KOPT-K1 (cell line): ENCODE results near the gene NTSR1.
"Not testable (repeated sequence)": the region's sequence is repeated elsewhere in the genome, so short reads cannot be mapped to it uniquely, and the experiment has no call there.

ENCODE experiments used
- H3K27ac ChIP-seq: fragments of 200-600 bp; sonication (generic); 2 replicates; pipeline ENCODE4 v1.5.1; 2016; ENCODE audit warnings: antibody characterized with exemption, mild to moderate bottlenecking, low read depth, low read length; ENCODE audit not compliant: poor library complexity, severe bottlenecking
- H3K36me3 ChIP-seq: fragments of 200-600 bp; sonication (generic); 2 replicates; pipeline ENCODE4 v1.5.1; 2017; ENCODE audit warnings: antibody characterized with exemption, mild to moderate bottlenecking, low read length, moderate library complexity; ENCODE audit not compliant: insufficient read depth
- H3K9me3 ChIP-seq: fragments of 200-600 bp; sonication (generic); 2 replicates; pipeline ENCODE4 v1.5.1; 2017; ENCODE audit warnings: antibody characterized with exemption, low read length, mild to moderate bottlenecking; ENCODE audit not compliant: insufficient read depth, poor library complexity, severe bottlenecking

The NTSR1 gene

DNA sequence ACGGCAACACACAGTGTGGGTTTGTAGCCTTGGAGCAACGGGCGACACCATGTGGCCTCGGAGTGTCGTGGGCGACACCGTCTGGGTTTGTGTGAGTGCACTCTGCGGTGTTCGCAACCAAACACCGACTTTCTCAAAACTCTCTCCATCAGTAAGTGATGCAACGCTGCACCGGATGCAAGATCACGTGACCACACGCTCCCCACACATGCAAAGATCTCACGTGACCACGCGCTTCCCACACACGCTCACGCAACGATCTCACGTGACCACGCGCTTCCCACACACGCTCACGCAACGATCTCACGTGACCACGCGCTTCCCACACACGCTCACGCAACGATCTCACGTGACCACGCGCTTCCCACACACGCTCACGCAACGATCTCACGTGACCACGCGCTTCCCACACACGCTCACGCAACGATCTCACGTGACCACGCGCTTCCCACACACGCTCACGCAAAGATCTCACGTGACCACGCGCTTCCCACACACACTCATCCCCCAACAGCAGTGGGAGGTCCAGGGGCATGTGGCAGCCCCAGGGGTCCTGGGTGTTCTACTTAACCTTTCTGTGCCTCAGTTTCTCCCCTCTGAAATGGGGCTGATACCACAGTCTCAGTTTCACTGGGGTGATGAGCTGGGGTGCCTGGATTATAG lies 24.8 kb upstream of the NTSR1 start:
- H3K27ac ChIP-seq, H3K36me3 ChIP-seq: not testable (repeated sequence)
- peaks cover 14% of the 10 kb centered on the region for H3K9me3 ChIP-seq

DNA sequence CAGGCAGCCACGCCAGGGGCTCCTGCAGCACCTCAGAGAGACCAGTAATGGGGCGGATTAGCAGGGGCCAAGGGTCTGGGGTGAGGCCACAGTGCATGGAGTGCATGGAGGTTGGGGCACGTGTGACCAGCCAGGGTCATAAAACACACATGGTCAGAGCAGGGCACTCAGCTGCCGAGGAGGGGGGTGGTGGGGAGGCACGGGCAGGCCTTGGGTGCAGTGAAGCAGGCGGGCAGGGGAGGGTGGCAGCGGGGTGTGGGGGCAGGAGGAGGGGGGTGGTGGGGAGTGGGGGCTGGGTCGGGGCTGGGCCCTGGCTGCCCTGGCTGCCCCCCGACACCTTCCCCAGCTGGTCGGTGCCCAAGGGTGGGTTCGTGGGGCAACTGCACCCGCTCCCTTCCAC lies 23.7 kb upstream of the NTSR1 start:
- Histone ChIP-seq H3K27ac (no peak overlapping the region), H3K36me3 (no peaks in the 10 kb centered on the region), H3K9me3 (peaks cover 8% of the 10 kb centered on the region)

DNA sequence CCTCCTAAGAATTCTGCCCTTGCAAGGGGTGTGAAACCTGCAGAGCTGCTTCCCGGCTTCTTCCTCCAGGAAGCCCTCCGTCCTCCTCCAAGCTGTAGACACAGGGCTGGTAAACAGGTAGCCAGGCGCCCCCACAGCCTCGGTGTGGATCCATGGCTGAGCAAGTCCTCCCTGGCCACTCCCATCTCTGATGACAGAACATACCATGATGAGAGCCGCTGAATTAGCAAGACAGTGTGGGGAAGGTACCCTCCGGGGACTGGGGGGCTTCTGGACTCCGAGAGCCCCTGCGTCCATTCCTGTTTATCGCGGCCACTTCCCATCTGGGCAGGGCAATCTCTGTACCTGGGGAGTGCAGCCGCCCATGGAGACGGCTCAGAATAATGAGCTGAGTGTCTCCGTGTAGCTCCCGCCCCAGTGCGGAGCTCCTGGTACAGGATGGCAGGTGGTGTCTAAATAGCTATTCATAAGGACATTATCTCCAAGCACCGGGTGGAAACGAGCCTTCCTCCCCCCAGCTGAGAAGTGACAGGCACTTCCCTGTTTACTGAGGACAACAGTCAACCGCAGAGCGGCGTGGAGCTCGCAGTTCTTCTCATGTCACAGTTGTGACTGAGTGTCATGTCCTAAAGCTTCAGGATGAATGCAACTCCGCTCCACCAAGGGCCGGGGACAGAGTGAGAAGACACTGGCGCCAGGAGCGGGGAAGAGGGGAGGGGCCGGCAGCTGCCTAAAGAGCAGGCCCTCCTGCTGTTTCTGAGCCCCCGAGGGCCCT lies 22.7 kb upstream of the NTSR1 start:
- Histone ChIP-seq H3K27ac (no peak overlapping the region), H3K9me3 (no peaks in the 10 kb centered on the region), H3K36me3 (no peaks in the 10 kb centered on the region)

DNA sequence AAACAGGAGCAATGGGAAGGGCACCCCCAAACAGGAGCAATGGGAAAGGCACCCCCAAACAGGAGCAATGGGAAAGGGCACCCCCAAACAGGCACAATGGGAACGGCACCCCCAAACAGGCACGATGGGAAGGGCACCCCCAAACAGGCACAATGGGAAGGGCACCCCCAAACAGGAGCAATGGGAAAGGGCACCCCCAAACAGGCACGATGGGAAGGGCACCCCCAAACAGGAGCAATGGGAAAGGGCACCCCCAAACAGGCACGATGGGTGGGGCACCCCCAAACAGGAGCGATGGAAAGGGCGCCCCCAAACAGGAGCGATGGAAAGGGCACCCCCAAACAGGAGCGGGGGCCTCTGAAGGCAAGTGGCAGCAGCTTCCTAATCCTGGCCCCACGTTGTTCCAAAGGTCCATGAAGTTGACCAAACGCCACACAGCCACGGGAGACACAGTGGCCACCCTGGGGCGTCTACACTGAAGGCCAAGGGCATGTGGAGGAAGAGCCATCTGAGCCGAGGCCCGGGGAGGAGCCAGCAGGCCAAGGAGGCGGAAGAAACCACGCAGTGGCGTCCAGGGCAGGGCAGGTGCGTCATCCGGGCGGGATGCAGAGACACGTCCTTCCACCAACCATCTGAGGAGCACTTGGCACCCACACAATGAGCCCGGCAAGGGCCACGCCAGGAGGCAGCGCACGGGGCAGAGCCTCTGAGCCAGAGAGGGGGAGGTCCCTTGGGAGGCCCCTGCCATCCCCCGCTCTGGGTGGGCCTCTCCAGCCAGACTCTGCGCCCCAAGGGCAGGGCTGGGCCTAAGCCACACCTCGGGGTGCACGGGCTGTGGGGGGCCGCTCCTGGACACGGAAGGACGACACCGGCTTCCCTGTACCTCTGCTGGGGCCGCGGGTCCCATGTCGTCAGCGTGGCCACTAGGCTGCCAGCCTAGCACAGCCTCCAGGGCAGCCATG lies 21.5 kb upstream of the NTSR1 start:
- Histone ChIP-seq H3K9me3 (no peaks in the 10 kb centered on the region), H3K36me3 (no peaks in the 10 kb centered on the region), H3K27ac (no peak overlapping the region)

DNA sequence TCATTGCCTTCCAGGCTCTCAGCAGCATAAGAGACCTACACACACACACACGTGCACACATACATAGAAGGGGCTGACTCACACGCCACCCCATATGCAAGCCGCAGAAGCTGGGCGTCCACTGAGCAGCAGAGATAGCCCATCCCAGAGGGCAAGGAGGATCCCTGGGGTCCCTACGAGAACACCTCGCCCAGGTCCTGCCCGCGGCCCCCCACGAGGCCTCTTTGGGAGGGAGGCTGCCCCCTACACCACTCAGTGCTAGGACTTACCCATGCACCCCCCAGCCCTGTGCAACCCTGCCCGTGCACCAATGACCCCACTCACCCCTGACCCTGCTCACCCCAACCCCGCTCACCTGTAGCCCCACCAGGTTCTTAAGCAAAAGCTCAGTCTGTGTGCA lies 20.6 kb upstream of the NTSR1 start:
- Histone ChIP-seq H3K27ac (no peak overlapping the region), H3K36me3 (no peaks in the 10 kb centered on the region), H3K9me3 (no peaks in the 10 kb centered on the region)

DNA sequence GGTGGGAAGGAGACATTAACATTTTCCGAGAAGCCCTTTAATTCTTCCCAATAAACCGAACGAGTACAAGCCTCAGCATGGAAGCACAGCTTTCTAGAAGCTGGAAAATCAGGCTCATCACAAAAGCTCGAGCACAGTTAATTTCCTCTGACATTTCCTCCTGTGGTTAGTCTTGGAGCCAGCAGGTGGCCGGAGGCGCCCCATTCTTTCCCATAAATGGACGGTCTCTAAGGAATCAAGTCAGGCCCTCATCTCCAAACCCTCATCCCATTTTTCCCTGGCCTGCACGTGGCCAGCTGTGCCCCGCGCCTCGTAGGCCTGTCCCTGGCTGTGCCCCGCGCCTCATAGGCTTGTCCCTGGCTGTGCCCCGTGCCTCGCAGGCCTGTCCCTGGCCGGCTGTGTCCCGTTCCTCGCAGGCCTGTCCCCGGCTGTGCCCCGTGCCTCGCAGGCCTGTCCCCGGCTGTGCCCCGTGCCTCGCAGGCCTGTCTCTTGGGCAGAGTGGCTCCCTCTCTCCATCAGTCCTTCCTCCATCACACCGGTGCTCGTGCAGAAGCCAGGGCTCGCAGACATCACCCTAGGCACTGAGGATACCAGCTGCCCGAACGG lies 19.7 kb upstream of the NTSR1 start:
- H3K9me3 ChIP-seq: no peaks in the 10 kb centered on the region
- no peaks in the 10 kb centered on the region for H3K36me3 ChIP-seq
- no peak overlapping the region for H3K27ac ChIP-seq

DNA sequence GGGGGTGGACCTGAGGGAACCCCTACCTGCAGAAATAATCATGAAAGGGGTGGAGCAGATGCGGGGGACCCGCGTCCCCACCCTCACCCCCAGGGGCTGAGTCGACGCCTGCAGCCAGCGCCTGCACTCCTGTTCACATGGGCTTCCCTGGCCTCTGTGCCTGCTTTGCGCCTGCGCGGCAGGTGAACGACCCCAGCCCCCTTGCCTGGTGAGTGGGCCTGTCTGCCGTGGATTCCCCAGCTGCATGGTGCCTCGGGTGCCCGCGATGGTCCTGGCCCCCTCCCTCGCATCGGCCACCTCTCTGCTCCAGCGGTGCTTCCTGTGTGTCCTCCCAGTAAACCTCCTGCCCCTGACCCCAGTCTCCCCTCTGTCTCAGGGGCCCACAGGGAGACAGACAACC lies 18.8 kb upstream of the NTSR1 start:
- Histone ChIP-seq H3K27ac (no peak overlapping the region), H3K9me3 (no peaks in the 10 kb centered on the region)

DNA sequence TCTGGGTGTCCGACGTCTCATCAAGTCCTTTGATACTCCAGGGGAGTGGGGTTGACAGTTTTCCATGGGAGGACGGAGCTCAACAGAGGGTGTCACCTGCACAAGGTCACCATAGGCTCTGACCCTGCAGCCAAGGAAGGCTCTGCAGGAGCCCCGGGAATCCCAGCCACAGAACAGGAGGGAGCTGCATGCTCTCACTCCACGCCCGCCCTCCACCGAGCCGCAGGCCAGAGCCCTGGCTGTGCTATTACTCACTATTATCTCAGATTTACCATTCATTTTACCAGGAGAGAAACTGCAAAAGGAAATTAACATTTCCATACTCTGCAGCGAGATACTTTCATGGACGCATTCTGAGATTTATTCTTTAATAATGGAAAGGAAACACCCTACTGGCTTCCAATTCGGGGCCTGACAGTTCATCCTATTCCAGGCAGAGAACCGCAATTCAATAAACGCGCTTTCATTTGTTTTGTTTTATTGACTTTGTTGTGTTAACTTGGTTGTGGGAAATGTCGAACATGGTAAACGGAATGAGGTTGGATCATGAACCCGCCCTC lies 18.3 kb upstream of the NTSR1 start:
- H3K27ac ChIP-seq: no peak overlapping the region

More for the DNA sequence above, 18.8 kb upstream of the NTSR1 start:
- no peaks in the 10 kb centered on the region for H3K36me3 ChIP-seq

DNA sequence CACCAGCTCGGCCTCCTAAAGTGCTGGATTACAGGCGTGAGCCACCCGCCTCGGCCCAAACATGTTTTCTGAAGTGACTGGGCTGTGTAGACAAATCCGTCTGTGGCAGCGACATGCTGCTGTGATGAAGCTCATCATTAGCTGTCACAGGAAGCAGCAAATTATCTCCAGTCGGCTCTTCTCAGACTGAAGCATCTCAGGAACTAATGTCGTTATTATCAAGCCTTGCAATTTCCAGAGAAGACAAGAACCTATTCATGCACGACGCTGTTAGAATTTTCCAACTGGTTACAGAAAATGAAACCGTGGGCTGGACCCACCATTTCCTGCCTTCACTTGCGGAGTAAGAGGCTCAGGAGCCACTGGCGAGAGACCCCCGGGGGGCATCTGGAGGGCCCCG lies 17.1 kb upstream of the NTSR1 start:
- H3K36me3 ChIP-seq: no peaks in the 10 kb centered on the region
- H3K9me3 ChIP-seq: no peaks in the 10 kb centered on the region
- no peak overlapping the region for H3K27ac ChIP-seq

More for the DNA sequence above, 18.3 kb upstream of the NTSR1 start:
- no peaks in the 10 kb centered on the region for H3K9me3 ChIP-seq
- H3K36me3 ChIP-seq: no peaks in the 10 kb centered on the region

DNA sequence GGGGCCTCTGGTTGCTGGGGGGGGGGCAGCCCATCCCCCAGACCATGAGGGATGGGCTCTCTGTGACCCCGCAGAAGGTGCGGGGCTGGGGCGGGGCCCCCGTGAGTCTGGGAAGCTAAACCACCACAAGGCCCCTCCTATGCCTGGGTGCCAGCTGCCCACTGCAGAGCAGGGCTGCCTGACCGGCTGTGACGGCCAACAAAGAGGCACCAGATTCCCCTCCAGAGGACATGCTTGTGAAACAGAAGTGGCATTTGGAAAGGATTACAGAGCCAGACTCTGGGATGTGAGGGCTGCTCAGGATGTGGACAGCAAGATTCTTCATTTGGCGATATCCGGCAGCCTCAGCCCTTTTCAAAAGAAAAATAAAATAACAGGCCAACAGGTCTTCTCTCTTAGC lies 16.5 kb upstream of the NTSR1 start:
- no peaks in the 10 kb centered on the region for H3K9me3 ChIP-seq
- no peaks in the 10 kb centered on the region for H3K36me3 ChIP-seq
- no peak overlapping the region for H3K27ac ChIP-seq

DNA sequence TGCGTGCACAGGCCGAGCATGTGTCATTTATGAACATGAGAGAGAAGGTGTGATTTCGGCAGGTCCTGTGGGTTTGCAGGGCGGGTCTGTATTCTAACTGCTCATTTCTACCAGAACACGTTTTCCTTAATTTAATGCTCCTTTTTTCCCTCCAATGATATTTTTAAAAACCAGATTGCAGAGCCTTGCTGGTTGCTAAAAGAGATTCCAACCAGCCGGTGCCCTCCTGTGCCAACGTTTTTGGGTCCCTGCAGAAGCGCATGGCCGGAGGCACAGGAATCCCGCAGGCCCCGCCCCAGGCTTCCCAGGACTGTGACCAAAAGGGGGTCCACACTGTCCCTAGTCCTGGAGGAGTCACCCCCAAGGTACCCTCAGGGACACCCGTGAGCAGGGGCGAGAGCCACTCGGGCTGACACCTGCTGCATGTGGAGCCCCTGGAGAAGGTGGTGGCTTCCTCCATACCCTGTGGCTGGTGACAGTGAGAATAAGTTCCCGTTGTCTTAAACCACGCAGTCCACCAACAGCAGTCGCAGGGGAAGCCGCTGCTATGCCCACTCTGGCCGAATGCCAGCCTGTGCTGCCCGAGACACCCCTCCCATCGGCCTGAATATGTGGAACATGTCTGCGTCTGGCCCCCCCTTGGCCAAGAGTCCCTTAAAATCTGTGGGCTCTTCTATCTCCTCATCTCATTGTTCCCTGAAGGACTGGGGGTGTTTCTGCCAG lies 15.7 kb upstream of the NTSR1 start:
- Histone ChIP-seq H3K36me3 (no peaks in the 10 kb centered on the region), H3K27ac (no peak overlapping the region), H3K9me3 (no peaks in the 10 kb centered on the region)

DNA sequence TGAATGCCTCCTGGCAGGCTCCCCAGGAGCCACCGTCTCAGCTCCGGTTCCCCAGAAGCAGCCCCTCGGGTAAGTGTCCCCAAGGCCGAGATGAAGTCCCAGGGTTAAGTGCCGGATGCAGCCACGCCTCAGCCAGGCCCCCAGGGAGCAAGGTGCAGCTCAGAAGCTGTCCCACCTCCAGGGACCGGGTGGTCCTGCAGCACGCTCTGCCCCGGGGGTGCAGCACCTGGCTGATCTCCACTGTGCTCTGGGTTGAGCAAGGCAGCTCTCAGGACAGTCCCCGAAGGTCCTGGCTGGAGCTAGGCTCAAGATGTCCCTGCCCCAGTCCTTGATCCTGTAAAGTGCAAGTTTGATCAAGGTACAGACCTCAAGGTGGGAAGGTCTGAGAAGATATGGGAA lies 15.1 kb upstream of the NTSR1 start:
- H3K9me3 ChIP-seq: no peaks in the 10 kb centered on the region
- no peak overlapping the region for H3K27ac ChIP-seq
- no peaks in the 10 kb centered on the region for H3K36me3 ChIP-seq

DNA sequence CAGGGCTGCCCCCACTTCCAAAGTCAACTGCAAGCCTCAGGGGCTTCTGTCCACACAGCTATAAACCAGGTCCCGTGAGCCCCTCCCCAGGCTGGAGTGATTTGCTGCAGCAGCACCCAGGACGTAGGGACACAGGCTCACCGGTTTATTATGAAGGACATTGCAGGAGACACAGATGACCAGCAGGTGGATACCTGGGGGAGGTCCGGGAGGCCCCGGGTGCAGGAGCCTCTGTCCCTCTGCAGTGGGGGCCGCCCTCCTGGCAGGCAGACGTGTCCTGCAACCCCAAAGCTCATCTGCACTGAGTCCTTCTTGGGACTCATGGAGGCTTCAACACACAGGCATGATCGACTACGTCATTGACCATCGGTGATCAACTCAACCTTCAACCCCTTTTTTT lies 14.5 kb upstream of the NTSR1 start:
- Histone ChIP-seq H3K36me3 (no peaks in the 10 kb centered on the region), H3K27ac (no peak overlapping the region), H3K9me3 (no peaks in the 10 kb centered on the region)

DNA sequence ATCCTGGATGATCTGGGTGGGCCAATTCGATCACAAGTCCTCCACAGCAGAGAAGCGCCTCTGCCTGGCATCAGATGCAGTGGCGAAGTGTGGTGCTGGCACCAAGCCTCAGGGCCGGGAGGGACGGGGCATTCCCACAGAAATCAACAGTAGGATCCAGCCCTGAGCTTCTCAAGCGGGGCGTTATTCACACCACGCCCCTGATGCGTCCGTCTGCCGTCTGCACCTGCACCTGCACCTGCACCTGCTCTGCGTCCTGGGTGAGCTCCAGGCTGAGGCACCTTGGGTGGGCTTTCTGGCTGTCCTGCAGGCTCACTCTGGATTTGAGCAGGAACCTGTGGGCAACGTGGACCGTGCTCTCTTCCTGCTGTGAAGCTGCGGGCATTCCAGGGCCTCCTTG lies 13.8 kb upstream of the NTSR1 start:
- Histone ChIP-seq H3K9me3 (no peaks in the 10 kb centered on the region), H3K36me3 (no peaks in the 10 kb centered on the region), H3K27ac (no peak overlapping the region)
